B cell (primary cell): ENCODE data around the gene SEC14L5. TPM values are rescaled to one million over a fixed set of nuclear protein-coding genes. Genes with fewer than 3 reads are reported as not detected.

Source experiments
- ATAC-seq: fragments of 200-7000 bp; cut with Tn5 transposase; one replicate; pipeline ENCODE4 v1.10.0; 2021; ENCODE audit warnings: low read depth, mild to moderate bottlenecking, moderate number of reproducible peaks, moderate library complexity
- CTCF ChIA-PET: fragments of 350-600 bp; sonication (Branson Sonifier 250); formaldehyde crosslinking; loops from one replicate; lab custom pipeline; 2021; ENCODE audit warnings: antibody characterized with exemption, inconsistent platforms; lab: Charles Lee
- POLR2A ChIA-PET: fragments of 350-600 bp; sonication (Branson Sonifier 250); formaldehyde crosslinking; loops from one replicate; lab custom pipeline; 2021; ENCODE audit warnings: antibody characterized with exemption; lab: Charles Lee
- DNase-seq: peaks from one replicate; pipeline ENCODE4 v3.0.0; 2013
- H2AFZ ChIP-seq: 2 replicates; pipeline ENCODE4 v1.6.1; 2012; ENCODE audit warnings: mild to moderate bottlenecking, low read depth, low read length; ENCODE audit not compliant: insufficient read depth, poor library complexity, severe bottlenecking
- H3K27ac ChIP-seq, 2 donors: 1 replicate in 1 of 2; 2 replicates in 1 of 2; pipeline ENCODE4 v1.5.1; 2012 to 2013; ENCODE audit warnings: low read length in 2 of 2, mild to moderate bottlenecking in 2 of 2, moderate library complexity in 1 of 2
- H3K27me3 ChIP-seq, 4 experiments: fragments of 200-600 bp in 1 of 4; sonication (generic) in 1 of 4; replicated peaks in 1 of 4; 1 replicate in 2 of 4; 2 replicates in 2 of 4; pipeline versions ENCODE4 v1.6.1 to v1.7.0; 2013 to 2016; ENCODE audit warnings: low read length in 3 of 4, mild to moderate bottlenecking in 2 of 4, mixed read lengths in 1 of 4, moderate library complexity in 1 of 4; ENCODE audit not compliant: insufficient read depth in 4 of 4, control insufficient read depth in 3 of 4; ENCODE audit errors: control extremely low read depth in 1 of 4
- H3K36me3 ChIP-seq, 2 experiments: replicated peaks in 1 of 2; 1 replicate in 1 of 2; 2 replicates in 1 of 2; pipeline versions ENCODE4 v1.6.1 to v1.7.1; 2013; ENCODE audit warnings: low read length in 1 of 2; ENCODE audit not compliant: insufficient read depth in 2 of 2, control insufficient read depth in 1 of 2; ENCODE audit errors: control extremely low read depth in 1 of 2, extremely low read depth in 1 of 2
- H3K4me1 ChIP-seq, 2 donors: fragments of 200-600 bp in 1 of 2; sonication (generic) in 1 of 2; 1 replicate in 1 of 2; 2 replicates in 1 of 2; pipeline versions ENCODE4 v1.5.1 to v1.6.1; 2013 to 2017; ENCODE audit warnings: low read length in 2 of 2; ENCODE audit not compliant: control insufficient read depth in 2 of 2, insufficient read depth in 2 of 2
- H3K4me2 ChIP-seq: replicated peaks from 2 replicates; pipeline ENCODE3; 2012; ENCODE audit warnings: mild to moderate bottlenecking, low read depth, low read length; ENCODE audit not compliant: poor library complexity, severe bottlenecking
- H3K4me3 ChIP-seq, 5 experiments: fragments of 200-600 bp in 1 of 5; sonication (generic) in 1 of 5; 1 replicate in 3 of 5; 2 replicates in 2 of 5; pipeline versions ENCODE4 v1.5.1 to v1.7.0; 2011 to 2016; ENCODE audit warnings: low read length in 4 of 5, mild to moderate bottlenecking in 4 of 5, low read depth in 2 of 5, control low read depth in 1 of 5, moderate library complexity in 1 of 5; ENCODE audit not compliant: insufficient read depth in 1 of 5; ENCODE audit errors: control extremely low read depth in 1 of 5, extremely low read depth in 1 of 5
- H3K79me2 ChIP-seq: fragments of 200-600 bp; sonication (generic); one replicate; pipeline ENCODE4 v1.6.0; 2016; ENCODE audit warnings: low read length; ENCODE audit not compliant: control insufficient read depth, insufficient read depth
- H3K9ac ChIP-seq: fragments of 200-600 bp; sonication (generic); 2 replicates; pipeline ENCODE4 v1.6.1; 2017; ENCODE audit warnings: mild to moderate bottlenecking, low read length, moderate library complexity
- H3K9me3 ChIP-seq, 3 donors: one replicate each; pipeline versions ENCODE4 v1.6.1 to v1.7.1; 2013; ENCODE audit warnings: low read length in 2 of 3; ENCODE audit not compliant: control insufficient read depth in 2 of 3, insufficient read depth in 1 of 3; ENCODE audit errors: control extremely low read depth in 1 of 3
- H4K20me1 ChIP-seq: 2 replicates; pipeline ENCODE4 v1.6.0; 2012; ENCODE audit warnings: mild to moderate bottlenecking, low read length; ENCODE audit not compliant: insufficient read depth, control insufficient read depth, poor library complexity, severe bottlenecking
- H3K27ac Mint-ChIP-seq: one replicate; pipeline ENCODE4 v1.8.0; 2021; ENCODE audit warnings: mixed read lengths
- H3K27me3 Mint-ChIP-seq: one replicate; pipeline ENCODE4 v1.8.0; 2021; ENCODE audit warnings: mixed read lengths
- H3K4me1 Mint-ChIP-seq: one replicate; pipeline ENCODE4 v1.8.0; 2021; ENCODE audit warnings: mixed read lengths
- H3K4me3 Mint-ChIP-seq: one replicate; pipeline ENCODE4 v1.8.0; 2021; ENCODE audit warnings: mixed read lengths
- H3K9me3 Mint-ChIP-seq: one replicate; pipeline ENCODE4 v1.8.0; 2022; ENCODE audit warnings: mixed read lengths; ENCODE audit not compliant: insufficient read depth
- EZH2 ChIP-seq: IDR thresholded peaks from 2 replicates; pipeline ENCODE4 v1.6.1; 2012; ENCODE audit warnings: borderline replicate concordance, low read depth, mild to moderate bottlenecking, moderate library complexity, low read length; ENCODE audit not compliant: insufficient read depth, poor library complexity, severe bottlenecking
- WGBS: methylation state at CpG from one replicate; pipeline ENCODE4 v1.1.5; 2013; ENCODE audit warnings: missing lambda C conversion rate; ENCODE audit not compliant: insufficient coverage; 5-methylcytosine and 5-hydroxymethylcytosine counted together
- intact Hi-C: fragments of 100-400 bp; cut with micrococcal nuclease; formaldehyde crosslinking; loops from one replicate; pipeline ENCODE4 v1.10.0; 2022
- polyA plus RNA-seq: library from polyadenylated mRNA; depleted of rRNA; stranded (reverse); fragments of >200 nt; gene quantifications from 2 replicates; pipeline ENCODE4 v1.2.3, GENCODE V29; 2012
- total RNA-seq, 2 donors: library from RNA; stranded (reverse); fragments of 120-200 nt in 1 of 2; gene quantifications; 1 replicate in 1 of 2; 2 replicates in 1 of 2; pipeline versions ENCODE4 v1.2.3 to v1.2.4, GENCODE V29; 2013 to 2022
- TF ChIP-seq, protein P1 (sequence below): fragments of 200-600 bp; IDR thresholded peaks from one replicate; pipeline ENCODE4 v1.8.0; 2022; ENCODE audit warnings: antibody characterized with exemption, mild to moderate bottlenecking

SEC14L5 gene
- total and polyA plus RNA-seq, 2 donors (not counting 1 experiment from before 2014, with no cell fraction given) = not detected

DNA sequence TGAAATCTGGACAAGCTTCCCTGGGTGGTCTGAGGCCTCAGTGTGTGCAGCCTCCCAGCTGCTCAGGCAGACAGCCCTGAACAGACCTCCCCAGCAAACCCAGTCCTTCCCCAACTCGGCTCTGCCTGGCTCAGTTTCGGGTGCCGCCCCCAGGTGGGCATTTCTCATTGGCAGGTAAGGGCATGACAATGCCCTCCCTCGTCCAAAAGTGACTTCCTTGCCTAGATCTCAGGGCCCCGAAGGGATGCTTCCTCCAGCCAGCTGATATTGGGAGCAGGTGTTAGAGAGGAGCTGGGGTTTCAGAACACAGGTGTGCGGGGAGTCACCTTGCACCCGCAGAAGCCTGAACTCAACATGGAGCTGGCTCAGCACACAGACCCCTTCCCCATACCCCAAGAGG is 17.4 kb upstream of the SEC14L5 start:
- H3K27ac Mint-ChIP-seq = no peak overlapping the region
- CTCF ChIA-PET = no interaction called here

GRCh38 chr16:4942481-4942880 is 15.6 kb upstream of the SEC14L5 start:
- DNase-seq = no peak
- peaks cover 0 to 3% (median 0%) of the 10 kb centered on the region in 3 donors for H3K9me3 ChIP-seq
- 78% methylated on average over 5 of the region's 9 CpGs for WGBS
- TF ChIP-seq EZH2 = no peak
- TF ChIP-seq, protein P1, sequence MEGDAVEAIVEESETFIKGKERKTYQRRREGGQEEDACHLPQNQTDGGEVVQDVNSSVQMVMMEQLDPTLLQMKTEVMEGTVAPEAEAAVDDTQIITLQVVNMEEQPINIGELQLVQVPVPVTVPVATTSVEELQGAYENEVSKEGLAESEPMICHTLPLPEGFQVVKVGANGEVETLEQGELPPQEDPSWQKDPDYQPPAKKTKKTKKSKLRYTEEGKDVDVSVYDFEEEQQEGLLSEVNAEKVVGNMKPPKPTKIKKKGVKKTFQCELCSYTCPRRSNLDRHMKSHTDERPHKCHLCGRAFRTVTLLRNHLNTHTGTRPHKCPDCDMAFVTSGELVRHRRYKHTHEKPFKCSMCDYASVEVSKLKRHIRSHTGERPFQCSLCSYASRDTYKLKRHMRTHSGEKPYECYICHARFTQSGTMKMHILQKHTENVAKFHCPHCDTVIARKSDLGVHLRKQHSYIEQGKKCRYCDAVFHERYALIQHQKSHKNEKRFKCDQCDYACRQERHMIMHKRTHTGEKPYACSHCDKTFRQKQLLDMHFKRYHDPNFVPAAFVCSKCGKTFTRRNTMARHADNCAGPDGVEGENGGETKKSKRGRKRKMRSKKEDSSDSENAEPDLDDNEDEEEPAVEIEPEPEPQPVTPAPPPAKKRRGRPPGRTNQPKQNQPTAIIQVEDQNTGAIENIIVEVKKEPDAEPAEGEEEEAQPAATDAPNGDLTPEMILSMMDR = no peak
- peaks cover 22% of the 10 kb centered on the region for H3K27me3 Mint-ChIP-seq
- no peak overlapping the region for H3K4me3 ChIP-seq
- POLR2A ChIA-PET = interaction anchor here (0.6 kb wide), 1 partner anchor 105 kb away, joined by 3 read pairs; no protein-coding TSS in a partner anchor
- no peak overlapping the region for H3K4me3 Mint-ChIP-seq
- intact Hi-C loops = no loop called here
- peaks cover 4% of the 10 kb centered on the region for H3K4me1 Mint-ChIP-seq
- no peak overlapping the region for H3K9ac ChIP-seq
- CTCF ChIA-PET = no interaction called here
- H3K4me2 ChIP-seq = no peak overlapping the region
- no peaks in the 10 kb centered on the region for H4K20me1 ChIP-seq
- peaks cover 0 to under 1% of the 10 kb centered on the region in 2 donors for H3K4me1 ChIP-seq
- H3K36me3 ChIP-seq = no peaks in the 10 kb centered on the region
- H3K27me3 ChIP-seq = peaks cover 0 to 9% (median 2%) of the 10 kb centered on the region in 4 experiments
- H3K79me2 ChIP-seq = no peaks in the 10 kb centered on the region
- ATAC-seq = no peak
- H2AFZ ChIP-seq = no peak overlapping the region
- no peak overlapping the region for H3K27ac Mint-ChIP-seq
- no peak overlapping the region for H3K27ac ChIP-seq
- no peaks in the 10 kb centered on the region for H3K9me3 Mint-ChIP-seq

More for the DNA sequence above, 17.4 kb upstream of the SEC14L5 start:
- Mint-ChIP-seq H3K4me3 (no peak overlapping the region), H3K27me3 (peaks cover 28% of the 10 kb centered on the region), H3K9me3 (no peaks in the 10 kb centered on the region), H3K4me1 (peaks cover 11% of the 10 kb centered on the region)
- Histone ChIP-seq H3K27me3 (peaks cover 0 to 23% (median 7%) of the 10 kb centered on the region in 4 experiments), H3K9me3 (peaks cover 0 to 3% (median 0%) of the 10 kb centered on the region in 3 donors), H3K4me1 (peaks cover 11 to 15% of the 10 kb centered on the region in 2 donors), H3K36me3 (no peaks in the 10 kb centered on the region), H2AFZ (no peak overlapping the region), H3K9ac (no peak overlapping the region), H4K20me1 (no peaks in the 10 kb centered on the region), H3K27ac (no peak overlapping the region), H3K4me3 (no peak overlapping the region), H3K4me2 (no peak overlapping the region), H3K79me2 (no peaks in the 10 kb centered on the region)
- POLR2A ChIA-PET = interaction anchor here (0.6 kb wide), 1 partner anchor 21 kb away, joined by 4 read pairs; no protein-coding TSS in a partner anchor
- ATAC-seq (no peak), DNase-seq (no peak)
- TF ChIP-seq, protein P1 = no peak
- TF ChIP-seq EZH2 = no peak
- intact Hi-C loops = no loop called here
- WGBS = 40% methylated on average over 2 of the region's 7 CpGs
